HepG2 (cell line): ENCODE measurements around the gene SLC35F6.

Experiments
- DBP ChIP-seq: sonication (generic); formaldehyde crosslinking; IDR thresholded peaks from 2 replicates; pipeline ENCODE4 v1.4.0; 2020; ENCODE audit warnings: missing genetic modification reagents; ENCODE audit errors: not compliant biosample characterization
- MYC ChIP-seq: sonication (generic); formaldehyde crosslinking; IDR thresholded peaks from 2 replicates; pipeline ENCODE4 v1.9.0; 2021; ENCODE audit warnings: missing genetic modification reagents, borderline replicate concordance
- POLR2AphosphoS5 ChIP-seq: IDR thresholded peaks from 2 replicates; pipeline ENCODE4 v1.6.1; 2012; ENCODE audit warnings: low read depth, low read length
- ZNF225 ChIP-seq: sonication (generic); formaldehyde crosslinking; IDR thresholded peaks from 2 replicates; pipeline ENCODE4 v1.4.0; 2020; ENCODE audit warnings: mild to moderate bottlenecking, missing genetic modification reagents
- ZNF501 ChIP-seq: sonication (generic); formaldehyde crosslinking; IDR thresholded peaks from 2 replicates; pipeline ENCODE4 v1.5.1; 2020; ENCODE audit warnings: mild to moderate bottlenecking, moderate library complexity, missing genetic modification reagents
- TF ChIP-seq, protein P1 (sequence below): sonication (generic); formaldehyde crosslinking; IDR thresholded peaks from 2 replicates; pipeline ENCODE4 v1.5.1; 2020; ENCODE audit warnings: mild to moderate bottlenecking, missing genetic modification reagents, moderate library complexity

DNA sequence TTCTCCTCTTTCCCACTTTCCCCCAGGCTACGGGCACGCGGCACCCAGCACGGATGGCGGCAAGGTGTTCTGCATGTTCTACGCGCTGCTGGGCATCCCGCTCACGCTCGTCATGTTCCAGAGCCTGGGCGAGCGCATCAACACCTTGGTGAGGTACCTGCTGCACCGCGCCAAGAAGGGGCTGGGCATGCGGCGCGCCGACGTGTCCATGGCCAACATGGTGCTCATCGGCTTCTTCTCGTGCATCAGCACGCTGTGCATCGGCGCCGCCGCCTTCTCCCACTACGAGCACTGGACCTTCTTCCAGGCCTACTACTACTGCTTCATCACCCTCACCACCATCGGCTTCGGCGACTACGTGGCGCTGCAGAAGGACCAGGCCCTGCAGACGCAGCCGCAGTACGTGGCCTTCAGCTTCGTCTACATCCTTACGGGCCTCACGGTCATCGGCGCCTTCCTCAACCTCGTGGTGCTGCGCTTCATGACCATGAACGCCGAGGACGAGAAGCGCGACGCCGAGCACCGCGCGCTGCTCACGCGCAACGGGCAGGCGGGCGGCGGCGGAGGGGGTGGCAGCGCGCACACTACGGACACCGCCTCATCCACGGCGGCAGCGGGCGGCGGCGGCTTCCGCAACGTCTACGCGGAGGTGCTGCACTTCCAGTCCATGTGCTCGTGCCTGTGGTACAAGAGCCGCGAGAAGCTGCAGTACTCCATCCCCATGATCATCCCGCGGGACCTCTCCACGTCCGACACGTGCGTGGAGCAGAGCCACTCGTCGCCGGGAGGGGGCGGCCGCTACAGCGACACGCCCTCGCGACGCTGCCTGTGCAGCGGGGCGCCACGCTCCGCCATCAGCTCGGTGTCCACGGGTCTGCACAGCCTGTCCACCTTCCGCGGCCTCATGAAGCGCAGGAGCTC is 36.2 kb upstream of the SLC35F6 start:
- no peak for TF ChIP-seq POLR2AphosphoS5
- TF ChIP-seq, protein P1, sequence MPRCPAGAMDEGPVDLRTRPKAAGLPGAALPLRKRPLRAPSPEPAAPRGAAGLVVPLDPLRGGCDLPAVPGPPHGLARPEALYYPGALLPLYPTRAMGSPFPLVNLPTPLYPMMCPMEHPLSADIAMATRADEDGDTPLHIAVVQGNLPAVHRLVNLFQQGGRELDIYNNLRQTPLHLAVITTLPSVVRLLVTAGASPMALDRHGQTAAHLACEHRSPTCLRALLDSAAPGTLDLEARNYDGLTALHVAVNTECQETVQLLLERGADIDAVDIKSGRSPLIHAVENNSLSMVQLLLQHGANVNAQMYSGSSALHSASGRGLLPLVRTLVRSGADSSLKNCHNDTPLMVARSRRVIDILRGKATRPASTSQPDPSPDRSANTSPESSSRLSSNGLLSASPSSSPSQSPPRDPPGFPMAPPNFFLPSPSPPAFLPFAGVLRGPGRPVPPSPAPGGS (CRISPR knock-in tag) = no peak
- no peak for TF ChIP-seq MYC (CRISPR knock-in tag)
- no peak for TF ChIP-seq ZNF225
- no peak for TF ChIP-seq DBP (CRISPR knock-in tag)
- no peak for TF ChIP-seq ZNF501
